Esophagus (tissue), 2 donors: ENCODE data around the gene C10orf120. TPM values are rescaled to one million over a fixed set of nuclear protein-coding genes. Genes with fewer than 3 reads are reported as not detected.

Experiments
- H3K27ac ChIP-seq, 2 donors: one replicate each; pipeline ENCODE4 v1.5.1; 2013; ENCODE audit warnings: low read depth in 2 of 2, mild to moderate bottlenecking in 2 of 2, inconsistent platforms in 1 of 2, low read length in 1 of 2, moderate library complexity in 1 of 2
- H3K27me3 ChIP-seq, 2 donors: one replicate each; pipeline ENCODE4 v1.6.1; 2013; ENCODE audit warnings: low read length in 2 of 2, control low read depth in 1 of 2, mild to moderate bottlenecking in 1 of 2; ENCODE audit not compliant: insufficient read depth in 2 of 2, control insufficient read depth in 1 of 2
- H3K36me3 ChIP-seq, 2 donors: one replicate each; pipeline ENCODE4 v1.6.1; 2013; ENCODE audit warnings: low read length in 1 of 2; ENCODE audit not compliant: control insufficient read depth in 2 of 2, insufficient read depth in 2 of 2
- H3K4me1 ChIP-seq, 2 donors: one replicate each; pipeline ENCODE4 v1.6.1; 2013; ENCODE audit warnings: low read length in 1 of 2; ENCODE audit not compliant: control insufficient read depth in 2 of 2, insufficient read depth in 2 of 2
- H3K4me3 ChIP-seq, 2 donors: one replicate each; pipeline ENCODE4 v1.5.1; 2013; ENCODE audit warnings: low read length in 2 of 2, mild to moderate bottlenecking in 2 of 2, low read depth in 1 of 2, moderate library complexity in 1 of 2
- H3K9me3 ChIP-seq, 2 donors: one replicate each; pipeline ENCODE4 v1.6.1; 2013; ENCODE audit warnings: mild to moderate bottlenecking in 2 of 2, low read depth in 1 of 2, low read length in 1 of 2, moderate library complexity in 1 of 2; ENCODE audit not compliant: control insufficient read depth in 2 of 2, insufficient read depth in 1 of 2
- WGBS, 2 donors: extraction: QIAGEN DNeasy Blood & Tissue Kit; methylation state at CpG; one replicate each; pipeline ENCODE4 v1.1.7; 2013; 5-methylcytosine and 5-hydroxymethylcytosine counted together
- polyA plus RNA-seq, 2 donors: library from polyadenylated mRNA; stranded (reverse); fragments of 200-250 nt; gene quantifications; one replicate each; pipeline ENCODE4 v1.2.3, GENCODE V29; 2013
- donor health status: healthy with polysubstance abuse.
- donor health status: Bipolar disorder and iron deficiency.

The C10orf120 gene
- polyA plus RNA-seq = not detected

DNA sequence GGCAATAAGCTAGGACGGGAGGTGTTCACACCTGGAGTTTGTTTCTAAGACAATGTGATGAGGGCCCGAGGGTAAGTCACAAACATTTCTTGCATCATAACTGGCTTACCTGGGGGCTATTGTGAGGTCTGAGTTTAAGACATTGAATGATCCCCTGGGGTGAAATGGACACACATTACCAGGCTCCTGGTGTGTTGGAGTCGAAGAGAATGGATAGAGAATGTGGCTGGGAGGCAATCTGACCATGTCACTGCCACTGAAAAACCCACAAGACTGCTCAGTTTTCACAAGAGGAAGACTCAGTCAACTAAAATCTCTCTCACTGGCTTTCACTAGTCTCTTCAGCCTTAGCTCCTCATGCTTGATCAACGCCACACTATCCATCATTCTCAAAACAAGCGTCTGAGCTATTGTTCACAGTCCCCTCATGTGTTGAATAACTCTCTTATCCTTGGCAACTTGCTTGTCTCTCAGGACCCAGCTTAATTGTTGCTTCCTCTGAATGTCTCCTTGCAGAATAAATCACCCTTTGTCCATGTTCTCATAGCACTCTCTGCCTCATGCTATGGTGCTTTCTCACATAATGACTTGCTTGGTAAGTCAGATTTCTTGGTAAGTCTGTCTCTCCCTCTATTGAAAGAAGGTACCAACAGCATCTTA, at the start of gene C10orf120:
TSS of gene C10orf120 (minus strand) at position 51 of the 660 bp plus-strand sequence. CDS start 56 bp downstream, outside the sequence.
- Histone ChIP-seq H3K27me3 (no peaks in the 10 kb centered on the region), H3K9me3 (no peaks in the 10 kb centered on the region), H3K4me1 (no peaks in the 10 kb centered on the region), H3K4me3 (no peak within 1 kb of the TSS), H3K36me3 (no peaks in the 10 kb centered on the region), H3K27ac (no peak within 1 kb of the TSS)
- 79 to 85% methylated on average over 5 of the region's 5 CpGs for WGBS, 2 donors

DNA sequence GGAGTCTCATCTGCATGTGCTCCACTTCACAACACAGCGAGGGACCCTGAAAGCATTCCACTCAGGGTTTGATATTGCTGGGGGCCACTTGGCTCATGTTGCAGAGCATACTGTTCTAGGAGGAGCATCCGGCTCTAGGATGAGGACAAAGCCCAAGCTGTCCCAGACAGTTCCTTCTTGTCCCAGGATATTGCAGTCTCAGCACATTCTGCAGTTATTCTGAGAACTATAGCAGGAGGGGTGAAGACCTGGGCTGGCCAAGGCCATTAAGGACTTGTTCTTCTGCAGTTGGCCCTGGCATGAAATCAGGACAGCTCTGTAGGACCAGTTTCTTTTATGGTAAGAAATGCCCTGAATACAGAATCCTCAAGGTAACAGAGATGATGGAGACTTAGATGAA, 48.9 kb upstream of the C10orf120 start:
- WGBS, 2 donors = 65 to 81% methylated on average over 2 of the region's 2 CpGs
- Histone ChIP-seq H3K36me3 (no peaks in the 10 kb centered on the region), H3K27me3 (no peaks in the 10 kb centered on the region), H3K4me3 (no peak overlapping the region), H3K27ac (no peak overlapping the region), H3K9me3 (peaks cover 0 to 2% of the 10 kb centered on the region in 2 donors), H3K4me1 (no peaks in the 10 kb centered on the region)

DNA sequence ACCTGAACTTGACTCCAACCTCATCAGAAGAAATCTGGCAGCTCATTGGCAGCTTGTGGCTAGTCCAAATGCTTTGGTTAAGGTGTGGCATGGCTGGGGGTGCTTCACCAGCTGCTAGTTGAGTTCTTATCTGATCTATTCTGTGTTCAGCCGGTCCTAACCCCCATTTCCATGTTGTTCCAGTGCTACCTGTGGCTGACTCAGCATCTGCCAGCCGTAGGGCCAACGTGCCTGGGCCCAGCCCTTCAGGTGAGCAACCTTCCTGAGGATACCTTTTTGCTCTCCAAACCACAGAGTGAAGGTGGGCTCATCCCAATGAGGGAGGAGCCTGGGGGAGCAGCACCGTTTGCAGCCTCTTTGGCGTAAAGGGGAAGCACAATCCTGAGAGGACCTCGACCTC, 46.8 kb upstream of the C10orf120 start:
- WGBS, 2 donors = 49 to 51% methylated on average over 6 of the region's 6 CpGs
- H3K4me3 ChIP-seq = no peak overlapping the region
- no peak overlapping the region for H3K27ac ChIP-seq
- no peaks in the 10 kb centered on the region for H3K4me1 ChIP-seq
- H3K27me3 ChIP-seq = peaks cover 0 to under 1% of the 10 kb centered on the region in 2 donors
- no peaks in the 10 kb centered on the region for H3K36me3 ChIP-seq
- H3K9me3 ChIP-seq = peaks cover 0 to 2% of the 10 kb centered on the region in 2 donors

DNA sequence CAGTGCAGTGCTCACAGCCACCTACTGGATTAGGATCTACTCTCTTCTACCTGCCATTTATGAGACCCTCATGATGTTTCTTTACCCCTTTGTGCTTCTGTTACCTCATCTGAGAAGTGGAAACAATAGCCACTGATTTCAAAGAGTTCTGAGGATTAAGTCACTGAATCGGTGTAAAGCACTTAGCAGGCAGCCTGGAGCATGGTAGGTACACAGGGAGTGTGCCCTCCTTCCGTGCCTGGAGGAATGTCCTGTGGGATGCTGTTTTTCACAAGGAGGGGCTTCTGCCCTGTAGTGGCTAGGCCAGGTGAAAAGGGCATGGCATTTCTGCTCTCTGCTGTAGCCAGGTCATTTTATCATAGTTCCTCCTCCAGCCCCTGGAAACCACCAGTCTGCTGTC, 44.6 kb upstream of the C10orf120 start:
- H3K9me3 ChIP-seq = no peaks in the 10 kb centered on the region
- peaks cover 0 to 3% of the 10 kb centered on the region in 2 donors for H3K27me3 ChIP-seq
- no peaks in the 10 kb centered on the region for H3K4me1 ChIP-seq
- H3K27ac ChIP-seq = no peak overlapping the region
- 41 to 64% methylated on average over 2 of the region's 2 CpGs for WGBS, 2 donors
- no peak overlapping the region for H3K4me3 ChIP-seq
- no peaks in the 10 kb centered on the region for H3K36me3 ChIP-seq

DNA sequence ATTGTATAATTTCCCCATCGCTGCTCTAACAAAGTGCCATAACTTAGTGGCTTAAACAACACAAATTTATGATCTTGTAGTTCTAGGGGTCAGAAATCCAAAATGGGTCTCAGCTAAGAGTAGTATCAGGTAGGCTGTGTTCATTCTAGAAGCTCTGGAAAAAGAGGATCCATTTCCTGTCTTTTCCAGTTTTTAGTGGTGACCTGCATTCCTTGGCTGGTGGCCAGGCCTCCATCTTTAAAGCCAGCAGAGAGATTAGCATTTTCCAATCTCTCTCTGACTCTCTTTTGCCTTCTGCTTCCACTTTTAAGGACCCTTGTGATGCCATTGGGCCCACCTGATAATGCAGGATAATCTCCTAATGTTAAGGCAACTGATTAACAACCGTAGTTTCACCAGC, 41.0 kb upstream of the C10orf120 start:
- H3K36me3 ChIP-seq = no peaks in the 10 kb centered on the region
- H3K27me3 ChIP-seq = peaks cover 0 to 3% of the 10 kb centered on the region in 2 donors
- H3K4me1 ChIP-seq = no peaks in the 10 kb centered on the region
- H3K27ac ChIP-seq = no peak overlapping the region
- H3K9me3 ChIP-seq = no peaks in the 10 kb centered on the region
- H3K4me3 ChIP-seq = no peak overlapping the region
- 75 to 86% methylated on average over 2 of the region's 2 CpGs for WGBS, 2 donors

DNA sequence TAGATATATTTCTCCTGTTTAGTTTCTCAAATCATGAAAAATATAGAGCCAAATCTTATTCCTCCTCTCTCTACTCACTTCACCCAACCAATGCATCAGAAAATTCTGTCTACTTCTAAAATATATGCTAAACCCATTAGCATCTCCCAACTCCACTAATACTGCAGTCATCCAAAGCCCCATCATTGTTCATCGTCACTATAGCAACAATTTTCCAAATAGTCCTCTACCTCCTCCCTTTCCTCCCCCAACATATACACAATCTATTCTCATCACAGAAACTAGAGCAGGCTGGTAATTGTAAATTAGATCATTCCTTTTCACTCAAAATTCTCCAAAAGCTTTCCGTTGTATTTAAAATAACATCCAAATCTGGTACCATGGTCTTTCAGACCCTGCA, 38.4 kb upstream of the C10orf120 start:
- WGBS, 2 donors = 92 to 95% methylated on average over 2 of the region's 2 CpGs
- Histone ChIP-seq H3K27ac (no peak overlapping the region), H3K4me1 (peaks cover 0 to 3% of the 10 kb centered on the region in 2 donors), H3K9me3 (peaks cover 0 to 2% of the 10 kb centered on the region in 2 donors), H3K36me3 (no peaks in the 10 kb centered on the region), H3K4me3 (no peak overlapping the region), H3K27me3 (peaks cover 0 to 3% of the 10 kb centered on the region in 2 donors)

DNA sequence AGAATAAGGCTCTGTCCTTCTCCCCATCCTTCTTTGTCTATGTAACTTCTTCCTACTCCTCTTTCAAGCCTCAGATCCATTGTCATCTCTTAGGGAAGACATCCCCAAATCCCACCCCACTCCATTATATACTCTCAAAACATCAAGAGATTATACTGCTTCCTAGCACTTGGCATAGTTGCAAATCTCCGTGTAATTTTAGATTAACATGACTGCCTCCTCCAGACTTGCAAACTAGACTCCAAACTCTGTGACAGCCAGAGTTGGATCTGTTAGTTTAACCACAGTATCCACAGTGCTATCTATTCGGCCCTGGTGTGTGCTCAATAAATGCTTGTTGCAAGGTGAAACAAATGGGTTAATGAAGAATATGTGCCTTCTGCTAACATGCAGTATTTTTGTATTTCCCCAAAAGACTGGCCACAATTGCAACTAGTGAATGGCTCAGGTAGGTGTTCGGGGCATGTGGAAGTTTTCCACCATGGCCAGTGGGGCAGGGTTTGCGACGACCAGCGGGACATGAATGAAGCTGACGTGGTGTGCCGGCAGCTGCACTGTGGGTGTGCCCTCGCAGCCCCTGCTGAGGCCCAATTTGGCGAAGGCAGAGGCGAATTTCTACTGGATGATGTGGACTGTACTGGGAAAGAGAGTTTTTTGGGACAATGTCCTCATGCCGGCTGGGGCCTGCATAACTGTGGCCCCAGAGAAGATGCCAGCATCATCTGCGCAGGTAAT, 34.5 kb upstream of the C10orf120 start:
- Histone ChIP-seq H3K27me3 (no peaks in the 10 kb centered on the region), H3K36me3 (no peaks in the 10 kb centered on the region), H3K4me3 (no peak overlapping the region), H3K9me3 (peaks cover 0 to 2% of the 10 kb centered on the region in 2 donors), H3K4me1 (peaks cover 0 to 3% of the 10 kb centered on the region in 2 donors), H3K27ac (no peak overlapping the region)
- 84 to 85% methylated on average over 13 of the region's 13 CpGs for WGBS, 2 donors

DNA sequence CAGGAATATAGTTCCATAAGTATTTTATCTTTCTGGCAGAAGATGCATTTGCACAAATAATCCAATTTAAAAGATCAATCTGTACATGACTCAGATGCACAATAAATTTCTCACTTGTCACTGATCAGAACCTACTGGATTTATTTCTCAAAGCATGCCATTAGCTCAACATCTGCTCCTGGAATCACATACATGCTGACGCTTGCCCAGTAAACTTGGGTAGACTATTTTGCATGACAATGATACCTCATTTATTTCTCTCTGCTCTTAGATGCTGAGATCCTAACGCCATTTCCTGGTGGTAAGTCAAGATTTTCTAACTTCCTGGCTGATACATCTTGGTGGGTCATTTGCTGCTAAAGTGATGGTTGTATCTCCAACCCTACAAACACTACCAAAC, 33.8 kb upstream of the C10orf120 start:
- Histone ChIP-seq H3K36me3 (no peaks in the 10 kb centered on the region), H3K9me3 (peaks cover 0 to 2% of the 10 kb centered on the region in 2 donors), H3K27ac (no peak overlapping the region), H3K4me3 (no peak overlapping the region), H3K4me1 (peaks cover 0 to 3% of the 10 kb centered on the region in 2 donors), H3K27me3 (no peaks in the 10 kb centered on the region)
- 30 to 52% methylated on average over 2 of the region's 2 CpGs for WGBS, 2 donors

DNA sequence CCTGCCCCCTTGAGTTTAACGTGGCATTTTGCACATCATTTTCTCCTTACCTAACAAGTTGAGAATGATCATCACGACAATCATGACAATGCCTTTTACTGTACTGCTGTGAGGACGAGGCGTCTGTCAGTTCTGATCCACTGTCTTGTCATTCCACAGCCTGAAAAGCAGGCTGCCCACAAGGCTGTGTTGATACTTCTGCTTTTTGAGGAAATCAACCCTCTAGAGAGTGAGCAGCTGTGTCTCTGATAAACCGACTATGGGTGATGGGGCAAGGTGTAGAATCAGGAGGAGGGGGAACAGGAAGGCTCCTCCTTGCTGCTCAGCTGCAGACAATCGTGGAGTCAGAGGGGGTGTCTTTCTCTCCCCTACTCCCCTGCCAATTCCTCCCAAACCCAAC, 30.6 kb upstream of the C10orf120 start:
- peaks cover 2% of the 10 kb centered on the region in 2 donors for H3K9me3 ChIP-seq
- H3K36me3 ChIP-seq = no peaks in the 10 kb centered on the region
- H3K4me3 ChIP-seq = no peak overlapping the region
- no peak overlapping the region for H3K27ac ChIP-seq
- WGBS, 2 donors = 57 to 65% methylated on average over 6 of the region's 6 CpGs
- peaks cover 0 to 3% of the 10 kb centered on the region in 2 donors for H3K4me1 ChIP-seq
- H3K27me3 ChIP-seq = no peaks in the 10 kb centered on the region
